ENCODE measurements around the gene ASRGL1.
"Not testable (repeated sequence)": the region's sequence is repeated elsewhere in the genome, so short reads cannot be mapped to it uniquely, and the experiment has no call there.

The ASRGL1 gene
- total RNA-seq: 0.31 to 1.3 reads per million in 2 donors

DNA sequence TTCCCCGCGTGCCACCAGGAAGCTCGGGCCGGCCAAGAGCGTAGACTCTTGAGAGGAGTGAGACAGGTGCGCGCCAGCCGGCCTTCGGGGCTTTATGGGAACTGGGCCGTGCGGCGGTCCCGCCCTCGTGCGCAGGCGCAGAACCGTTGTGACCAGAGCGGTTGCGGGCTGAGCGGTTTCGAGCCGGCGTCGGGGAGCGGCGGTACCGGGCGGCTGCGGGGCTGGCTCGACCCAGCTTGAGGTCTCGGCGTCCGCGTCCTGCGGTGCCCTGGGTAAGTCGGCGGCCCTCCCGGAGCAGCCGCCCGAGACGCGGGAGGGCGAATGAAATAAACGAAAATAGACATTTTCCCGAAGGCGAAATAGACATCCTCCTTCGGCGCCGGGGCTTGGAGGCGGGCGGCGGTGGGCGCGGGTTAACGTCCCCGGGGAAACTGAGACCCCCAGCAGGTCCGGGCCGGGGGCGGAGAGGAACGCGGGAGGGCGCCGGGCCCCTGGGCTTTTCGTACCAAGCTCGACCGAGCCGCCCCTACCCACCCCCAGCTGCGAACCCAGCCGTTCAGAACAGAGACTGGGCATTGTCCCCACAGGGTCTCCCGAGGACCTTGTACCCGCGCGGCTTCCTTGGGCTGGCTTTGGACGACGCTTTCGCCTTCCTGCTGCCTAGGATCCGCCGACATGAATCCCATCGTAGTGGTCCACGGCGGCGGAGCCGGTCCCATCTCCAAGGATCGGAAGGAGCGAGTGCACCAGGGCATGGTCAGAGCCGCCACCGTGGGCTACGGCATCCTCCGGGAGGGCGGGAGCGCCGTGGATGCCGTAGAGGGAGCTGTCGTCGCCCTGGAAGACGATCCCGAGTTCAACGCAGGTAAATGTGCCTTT, at the start of gene ASRGL1:
TSS of gene ASRGL1 (plus strand) at position 146 of the 879 bp plus-strand sequence. CDS start at position 676, 530 bp downstream.
- DNase-seq: peak; percentile 59 to 66 (median 64)

GRCh38 chr11:62295504-62295903, 41.7 kb upstream of the ASRGL1 start:
- peak in 1 of 5 experiments; percentile 24 for DNase-seq

GRCh38 chr11:62298975-62299374, 38.3 kb upstream of the ASRGL1 start, which contains the start of gene SCGB1D4:
Gene SCGB1D4, minus strand, starts transcription at chr11:62299075. Its CDS starts 65 bp downstream, at chr11:62299010.
- no peak for DNase-seq

- no peak for DNase-seq
These were observed 31.0 kb upstream of the ASRGL1 start for GRCh38 chr11:62306227-62306626.

- no peak for DNase-seq
These were observed 29.3 kb upstream of the ASRGL1 start for GRCh38 chr11:62307950-62308349.

DNA sequence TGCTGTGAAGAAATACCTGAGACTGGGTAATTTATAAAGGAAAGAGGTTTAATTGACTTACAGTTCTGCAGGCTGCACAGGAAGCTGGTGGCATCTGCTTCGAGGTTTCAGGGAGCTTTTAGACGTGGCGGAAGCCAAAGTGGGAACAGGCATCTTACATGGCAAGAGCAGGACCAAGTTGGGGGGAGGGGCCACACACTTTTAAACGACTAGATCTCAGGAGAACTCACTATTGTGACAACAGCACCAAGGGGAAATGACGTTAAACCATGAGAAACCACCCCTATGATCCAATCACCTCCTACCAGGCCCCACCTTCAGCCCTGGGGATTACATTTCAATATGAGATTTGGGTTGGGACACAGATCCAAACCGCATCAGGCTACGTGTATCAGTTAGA, 27.3 kb upstream of the ASRGL1 start:
- DNase-seq: no peak

DNA sequence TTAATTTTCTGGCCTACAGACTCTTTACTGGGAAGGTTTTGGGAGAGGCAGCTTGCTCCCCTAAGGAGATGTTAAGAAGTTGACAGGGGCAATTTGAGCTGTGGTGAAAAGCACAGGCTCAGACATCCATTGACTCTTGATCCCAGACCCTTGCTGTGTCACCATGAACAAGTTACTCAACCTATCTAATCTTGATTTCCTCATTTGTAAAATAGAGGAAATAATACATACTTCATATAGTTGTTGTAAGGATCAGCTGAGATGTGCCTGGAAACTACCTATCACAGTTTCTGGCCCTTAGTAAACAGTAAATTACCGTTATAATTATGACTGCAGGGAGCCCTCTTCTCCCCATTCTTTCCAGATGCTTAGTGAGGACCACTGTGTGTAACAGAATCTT, 21.8 kb upstream of the ASRGL1 start:
- DNase-seq: no peak

DNA sequence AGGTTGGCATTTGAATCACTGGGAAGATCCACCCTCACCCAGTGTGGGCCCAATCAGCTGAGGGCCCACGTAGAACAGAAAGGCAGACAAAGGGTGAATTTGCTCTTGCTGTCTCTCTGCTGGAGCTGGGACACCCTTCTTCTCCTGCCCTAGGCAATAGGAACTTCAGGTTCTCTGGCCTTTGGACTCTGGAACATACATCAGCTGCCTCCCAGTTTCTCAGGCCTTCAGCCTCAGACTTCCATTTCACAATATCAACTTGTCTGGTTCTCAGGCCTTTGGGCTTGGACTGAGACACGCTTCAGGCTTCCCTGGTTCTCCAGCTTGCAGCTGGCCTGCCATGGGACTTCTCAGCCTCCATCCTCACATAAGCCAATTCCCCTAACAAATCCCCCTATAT, 14.7 kb upstream of the ASRGL1 start:
- DNase-seq: no peak

GRCh38 chr11:62324731-62325556, 12.3 kb upstream of the ASRGL1 start:
- DNase-seq: peak in 4 of 5 experiments; percentile 16 to 47 (median 34)

- DNase-seq: not testable (repeated sequence)
These were observed 11.5 kb upstream of the ASRGL1 start for GRCh38 chr11:62325781-62326180.

DNA sequence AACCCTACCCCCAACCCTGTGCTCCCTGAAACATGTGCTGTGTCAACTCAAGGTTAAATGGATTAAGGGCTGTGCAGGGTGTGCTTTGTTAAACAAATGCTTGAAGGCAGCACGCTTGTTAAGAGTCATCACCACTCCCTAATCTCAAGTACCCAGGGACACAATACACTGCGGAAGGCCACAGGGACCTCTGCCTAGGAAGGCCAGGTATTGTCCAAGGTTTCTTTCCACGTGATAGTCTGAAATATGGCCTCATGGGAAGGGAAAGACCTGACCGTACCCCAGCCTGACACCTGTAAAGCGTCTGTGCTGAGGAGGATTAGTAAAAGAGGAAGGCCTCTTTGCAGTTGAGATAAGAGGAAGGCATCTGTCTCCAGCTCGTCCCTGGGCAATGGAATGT, 10.5 kb upstream of the ASRGL1 start:
- DNase-seq: not testable (repeated sequence)

- not testable (repeated sequence) for DNase-seq
These were observed 9.7 kb upstream of the ASRGL1 start for GRCh38 chr11:62327541-62327940.

DNA sequence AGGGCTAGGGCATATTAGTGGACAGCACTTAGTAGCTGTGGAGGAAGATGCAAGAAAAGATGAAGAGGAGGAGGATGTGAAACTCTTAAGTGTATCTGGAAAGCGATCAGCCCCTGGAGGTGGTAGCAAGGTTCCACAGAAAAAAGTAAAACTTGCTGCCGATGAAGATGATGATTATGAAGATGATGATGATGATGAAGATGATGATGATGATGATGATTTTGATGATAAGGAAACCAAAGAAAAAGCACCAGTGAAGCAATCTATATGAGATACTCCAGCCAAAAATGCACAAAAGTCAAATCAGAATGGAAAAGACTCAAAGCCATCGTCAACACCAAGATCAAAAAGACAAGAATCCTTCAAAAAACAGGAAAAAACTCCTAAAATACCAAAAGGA, 6.0 kb upstream of the ASRGL1 start:
- DNase-seq: not testable (repeated sequence)

DNA sequence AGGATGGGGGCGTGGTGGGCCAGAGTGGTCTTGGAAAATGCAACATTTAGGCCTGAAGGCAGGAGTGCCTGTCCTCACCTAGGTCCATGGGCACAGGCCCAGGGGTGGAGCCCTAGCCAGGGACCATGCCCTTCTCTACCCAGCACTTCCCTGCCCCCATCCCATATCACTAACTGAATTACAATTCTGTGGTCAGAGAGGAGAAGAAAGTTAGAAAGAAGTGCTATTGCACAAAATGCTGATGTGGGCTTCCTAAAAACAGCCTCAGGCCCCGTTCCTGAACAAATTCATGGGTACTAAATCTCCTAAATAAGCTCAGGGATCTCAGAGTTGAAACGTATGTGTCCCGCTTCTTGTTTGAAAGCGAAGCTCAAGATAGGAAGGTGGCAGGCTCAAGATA, 3.5 kb upstream of the ASRGL1 start:
- DNase-seq: no peak

GRCh38 chr11:62336949-62337302, 322 bp upstream of the ASRGL1 start:
- DNase-seq: not testable (repeated sequence)

DNA sequence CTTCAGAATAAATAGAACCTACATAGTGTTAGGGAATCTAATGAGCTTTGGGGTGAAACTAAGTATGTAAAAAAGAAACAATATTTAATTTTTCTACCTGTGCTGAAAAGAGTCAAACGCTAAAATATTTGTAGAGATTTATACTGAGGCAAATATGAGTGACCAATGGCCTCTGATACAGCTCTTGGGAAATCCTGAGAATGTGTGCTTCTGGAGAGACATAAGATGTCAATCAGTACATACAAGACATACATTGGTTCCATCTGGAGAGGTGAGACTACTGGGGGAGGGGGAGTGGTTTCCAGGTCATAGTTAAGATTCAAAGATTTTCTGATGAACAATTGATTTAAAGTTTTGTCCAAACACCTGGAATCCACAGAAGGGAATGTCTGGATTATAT, 970 bp downstream of the ASRGL1 start:
- DNase-seq: no peak

DNA sequence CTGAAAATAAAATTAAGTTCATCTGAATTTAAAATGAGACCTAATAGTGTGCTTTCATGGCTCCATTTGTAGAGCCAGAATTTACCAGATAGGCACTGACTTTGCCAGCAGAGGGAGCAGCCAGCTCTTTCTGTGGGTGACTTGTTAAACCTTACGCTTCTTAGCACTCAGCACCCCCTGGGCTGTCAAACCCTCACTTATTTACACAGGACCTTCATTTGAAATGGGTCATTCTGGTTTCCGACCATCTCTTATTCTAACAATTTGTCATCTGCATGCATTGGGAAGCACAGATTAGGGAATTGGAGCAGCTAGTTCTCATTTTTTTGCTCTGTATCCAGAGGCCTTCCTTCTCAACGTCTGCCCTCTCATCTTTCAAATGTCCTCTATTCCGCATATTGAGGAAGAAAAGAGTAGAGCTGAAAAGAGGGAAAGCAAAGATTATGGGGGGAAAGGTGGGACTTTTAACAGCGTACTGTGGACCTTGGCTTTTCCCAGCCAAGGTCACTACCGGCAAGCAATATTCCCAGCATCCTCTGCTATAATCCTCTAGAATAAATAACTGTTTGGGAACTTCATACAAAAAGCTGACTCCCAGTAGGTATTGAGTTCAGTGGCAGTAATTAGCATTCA, 3.1 kb downstream of the ASRGL1 start:
- DNase-seq: peak in 4 of 5 experiments; percentile 12 to 65 (median 23)

DNA sequence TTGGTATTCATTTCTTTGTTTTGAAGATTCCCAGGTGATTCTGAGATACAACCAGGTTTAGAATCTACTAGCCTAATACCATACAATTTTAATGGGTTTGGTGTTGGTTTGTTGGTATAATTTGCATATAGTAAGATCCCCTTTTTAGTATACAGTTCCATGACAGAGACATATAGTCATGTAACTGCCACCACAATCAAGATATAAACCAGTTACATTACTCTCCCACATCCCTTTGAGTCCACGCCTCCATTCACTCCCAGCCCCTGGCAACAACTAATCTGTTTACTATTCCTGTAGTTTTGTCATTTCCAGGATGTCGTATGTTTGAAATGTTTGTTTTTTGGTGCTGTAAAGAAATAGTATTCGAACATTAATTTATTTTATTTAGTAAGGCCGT, 4.3 kb downstream of the ASRGL1 start:
- no peak for DNase-seq

DNA sequence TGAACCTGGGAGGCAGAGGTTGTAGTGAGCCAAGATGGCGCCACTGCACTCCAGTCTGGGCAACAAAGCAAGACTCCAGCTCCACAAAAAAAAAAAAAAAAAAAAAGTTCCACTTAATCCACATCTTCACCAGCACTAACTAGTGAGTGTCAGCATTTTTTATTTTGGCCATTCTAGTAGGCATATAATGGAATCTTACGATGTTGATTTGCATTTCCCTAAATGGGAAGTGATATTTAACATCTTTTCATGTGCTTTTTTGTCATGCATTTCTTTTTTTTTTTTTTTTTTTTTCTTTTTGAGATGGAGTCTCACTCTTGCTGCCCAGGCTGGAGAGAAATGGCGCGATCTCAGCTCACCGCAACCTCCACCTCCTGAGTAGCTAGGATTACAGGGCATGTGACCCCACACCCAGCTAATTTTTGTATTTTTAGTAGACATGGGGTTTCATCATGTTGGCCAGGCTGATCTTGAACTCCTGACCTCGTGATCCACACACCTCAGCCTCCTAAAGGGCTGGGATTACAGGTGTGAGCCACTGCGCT, 6.5 kb downstream of the ASRGL1 start:
- not testable (repeated sequence) for DNase-seq

- DNase-seq: no peak
These were observed 7.0 kb downstream of the ASRGL1 start for GRCh38 chr11:62344210-62344609.

DNA sequence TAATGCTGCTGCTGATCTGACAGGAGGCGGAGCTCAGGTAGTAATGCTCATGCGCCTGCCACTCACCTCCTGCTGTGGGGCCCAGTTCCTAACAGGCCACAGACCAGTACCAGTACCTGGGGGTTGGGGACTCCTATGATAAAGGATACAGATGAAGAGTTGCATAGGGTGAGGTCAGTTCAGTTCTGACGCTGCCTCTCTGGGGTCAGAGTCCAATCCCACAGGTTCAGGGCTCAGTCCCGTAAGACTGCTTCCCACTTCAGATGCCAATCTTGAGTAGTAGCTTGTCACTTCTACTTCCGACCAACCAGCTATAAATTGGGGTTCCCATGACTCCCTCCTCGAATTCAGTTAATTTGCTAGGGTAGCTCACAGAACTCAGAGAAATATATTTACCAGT, 8.6 kb downstream of the ASRGL1 start:
- DNase-seq: no peak

Measured in T-helper 2 cell (primary cell).